WTC11 (cell line): ENCODE data around the gene C4BPA. TPM values are rescaled to one million over a fixed set of nuclear protein-coding genes. Genes with fewer than 3 reads are reported as not detected.

Experiments
- ATAC-seq: fragments of 200-7000 bp; cut with Tn5 transposase; 2 replicates; pipeline ENCODE4 v1.10.0; 2021; ENCODE audit warnings: mild to moderate bottlenecking, moderate library complexity
- CTCF ChIA-PET: fragments of 300-600 bp; sonication (Branson Sonifier 250); formaldehyde crosslinking; loops from one replicate; lab custom pipeline; 2021; ENCODE audit warnings: antibody characterized with exemption; lab: Charles Lee
- POLR2A ChIA-PET: fragments of 350-600 bp; sonication (Branson Sonifier 250); formaldehyde crosslinking; loops from one replicate; lab custom pipeline; 2021; ENCODE audit warnings: antibody characterized with exemption; lab: Charles Lee
- DNase-seq: peaks from one replicate; pipeline ENCODE4 v3.0.0; 2021; ENCODE audit warnings: low spot score
- H3K27ac Mint-ChIP-seq: 2 replicates; pipeline ENCODE4 v1.8.0; 2021; ENCODE audit warnings: mixed read lengths
- H3K27me3 Mint-ChIP-seq: 2 replicates; pipeline ENCODE4 v1.8.0; 2021; ENCODE audit warnings: low read depth, mild to moderate bottlenecking, moderate library complexity, mixed read lengths
- H3K36me3 Mint-ChIP-seq: 2 replicates; pipeline ENCODE4 v1.8.0; 2021; ENCODE audit warnings: mixed read lengths
- H3K4me1 Mint-ChIP-seq: 2 replicates; pipeline ENCODE4 v1.8.0; 2022; ENCODE audit warnings: mixed read lengths
- H3K4me3 Mint-ChIP-seq: 2 replicates; pipeline ENCODE4 v1.8.0; 2021; ENCODE audit warnings: mild to moderate bottlenecking, moderate library complexity, mixed read lengths
- H3K9me3 Mint-ChIP-seq: 2 replicates; pipeline ENCODE4 v1.8.0; 2021; ENCODE audit warnings: mixed read lengths
- ARID4B ChIP-seq: sonication (generic); formaldehyde crosslinking; IDR thresholded peaks from 2 replicates; pipeline ENCODE4 v1.8.0; 2023; ENCODE audit warnings: missing genetic modification reagents, mild to moderate bottlenecking, borderline replicate concordance
- CTCF ChIP-seq: fragments of 200-600 bp; IDR thresholded peaks from 2 replicates; pipeline ENCODE4 v1.8.0; 2022; ENCODE audit warnings: antibody characterized with exemption
- ELF4 ChIP-seq: sonication (generic); formaldehyde crosslinking; IDR thresholded peaks from 2 replicates; pipeline ENCODE4 v1.8.1; 2022; ENCODE audit warnings: low read depth, mild to moderate bottlenecking, moderate library complexity, missing genetic modification reagents
- HMGXB4 ChIP-seq: sonication (generic); formaldehyde crosslinking; IDR thresholded peaks from 2 replicates; pipeline ENCODE4 v1.8.1; 2023; ENCODE audit warnings: mild to moderate bottlenecking, moderate library complexity, missing genetic modification reagents
- IRF1 ChIP-seq: sonication (generic); formaldehyde crosslinking; IDR thresholded peaks from 2 replicates; pipeline ENCODE4 v1.8.0; 2023; ENCODE audit warnings: missing genetic modification reagents
- OVOL2 ChIP-seq: fragments of 250-450 bp; sonication (Bioruptor Pico); IDR thresholded peaks from 2 replicates; pipeline ENCODE4 v1.9.0; 2021; ENCODE audit warnings: mild to moderate bottlenecking, borderline replicate concordance
- PRRX2 ChIP-seq: fragments of 250-450 bp; sonication (Bioruptor Pico); IDR thresholded peaks from 2 replicates; pipeline ENCODE4 v1.8.0; 2021; ENCODE audit warnings: mild to moderate bottlenecking
- RELA ChIP-seq: sonication (generic); formaldehyde crosslinking; IDR thresholded peaks from 2 replicates; pipeline ENCODE4 v1.8.1; 2022; ENCODE audit warnings: missing genetic modification reagents, mild to moderate bottlenecking, borderline replicate concordance
- TEAD4 ChIP-seq: sonication (generic); formaldehyde crosslinking; IDR thresholded peaks from 2 replicates; pipeline ENCODE4 v1.8.0; 2022; ENCODE audit warnings: mild to moderate bottlenecking, missing genetic modification reagents
- USF1 ChIP-seq: sonication (generic); formaldehyde crosslinking; IDR thresholded peaks from 2 replicates; pipeline ENCODE4 v1.8.0; 2022; ENCODE audit warnings: mild to moderate bottlenecking, missing genetic modification reagents
- ZNF219 ChIP-seq: sonication (generic); formaldehyde crosslinking; IDR thresholded peaks from 2 replicates; pipeline ENCODE4 v1.8.0; 2023; ENCODE audit warnings: missing genetic modification reagents, mild to moderate bottlenecking, borderline replicate concordance
- ZNF317 ChIP-seq: sonication (generic); formaldehyde crosslinking; IDR thresholded peaks from 2 replicates; pipeline ENCODE4 v1.8.1; 2023; ENCODE audit warnings: low read depth, mild to moderate bottlenecking, moderate library complexity, missing genetic modification reagents, borderline replicate concordance
- ZNF423 ChIP-seq: fragments of 250-450 bp; sonication (Bioruptor Pico); IDR thresholded peaks from 2 replicates; pipeline ENCODE4 v2.1.2; 2022; ENCODE audit warnings: mild to moderate bottlenecking, moderate library complexity
- ZNF532 ChIP-seq: fragments of 250-450 bp; sonication (Bioruptor Pico); IDR thresholded peaks from 2 replicates; pipeline ENCODE4 v1.9.0; 2021; ENCODE audit warnings: mild to moderate bottlenecking, borderline replicate concordance
- total RNA-seq: library from RNA; stranded (reverse); gene quantifications from 3 replicates; pipeline ENCODE4 v1.2.3, GENCODE V29; 2021

C4BPA gene
- total RNA-seq, 1 experiment from 2014 or later: 0.39 TPM

- no peak for TF ChIP-seq CTCF
- TF ChIP-seq ZNF532 (CRISPR knock-in tag): no peak
- TF ChIP-seq PRRX2 (CRISPR knock-in tag): no peak
- TF ChIP-seq ZNF317: no peak
- TF ChIP-seq IRF1 (CRISPR knock-in tag): no peak
- TF ChIP-seq ELF4 (CRISPR knock-in tag): no peak
- no peak for TF ChIP-seq OVOL2 (CRISPR knock-in tag)
- TF ChIP-seq ARID4B: no peak
- TF ChIP-seq TEAD4: no peak
- TF ChIP-seq ZNF423: no peak
Measured at GRCh38 chr1:207115269-207115668, 11.2 kb downstream of the C4BPA start (continued).

- Mint-ChIP-seq H3K27me3 (no peaks in the 10 kb centered on the region; the same call in 1 of the 2 replicates), H3K27ac (no peak overlapping the region), H3K9me3 (peaks cover 31% of the 10 kb centered on the region), H3K4me1 (peaks cover 5% of the 10 kb centered on the region), H3K36me3 (peaks cover 18% of the 10 kb centered on the region), H3K4me3 (no peak overlapping the region)
- CTCF ChIA-PET: no interaction called here
- ATAC-seq: no peak
- TF ChIP-seq RELA (CRISPR knock-in tag) (no peak), USF1 (CRISPR knock-in tag) (no peak), HMGXB4 (CRISPR knock-in tag) (no peak), ZNF219 (CRISPR knock-in tag) (no peak)
- DNase-seq: no peak
- POLR2A ChIA-PET: no interaction called here
Measured at GRCh38 chr1:207124389-207124788, 20.4 kb downstream of the C4BPA start.
